Activated CD8-positive, alpha-beta T cell treated with anti-CD3 and anti-CD28 coated beads, Interleukin-2, amount 10 ng/mL, durations not matched to agents 7 days and 5 days (primary cell): ENCODE results near the gene C1orf167. TPM values are rescaled to one million over a fixed set of nuclear protein-coding genes. Genes with fewer than 3 reads are reported as not detected.
"Not testable (repeated sequence)": the region's sequence is repeated elsewhere in the genome, so short reads cannot be mapped to it uniquely, and the experiment has no call there.

Experiments
- ATAC-seq: fragments of 150-1000 bp; cut with Tn5 transposase; one replicate; pipeline ENCODE4 v1.10.0; 2021; ENCODE audit warnings: moderate library complexity
- CTCF ChIA-PET: fragments of 350-600 bp; sonication (Branson Sonifier 250); formaldehyde crosslinking; loops from one replicate; lab custom pipeline; 2021; ENCODE audit warnings: antibody characterized with exemption; lab: Charles Lee
- POLR2A ChIA-PET: fragments of 350-600 bp; sonication (Branson Sonifier 250); formaldehyde crosslinking; loops from one replicate; lab custom pipeline; 2021; ENCODE audit warnings: antibody characterized with exemption; lab: Charles Lee
- DNase-seq: peaks from one replicate; pipeline ENCODE4 v3.0.0-alpha.2; 2020
- H3K27ac Mint-ChIP-seq: one replicate; pipeline ENCODE4 v1.8.0; 2021; ENCODE audit warnings: mild to moderate bottlenecking, mixed read lengths
- H3K27me3 Mint-ChIP-seq: one replicate; pipeline ENCODE4 v1.8.0; 2021; ENCODE audit warnings: low read depth, mixed read lengths
- H3K36me3 Mint-ChIP-seq: one replicate; pipeline ENCODE4 v1.8.0; 2021; ENCODE audit warnings: low read depth, mixed read lengths
- H3K4me1 Mint-ChIP-seq: one replicate; pipeline ENCODE4 v1.8.0; 2021; ENCODE audit warnings: low read depth, mixed read lengths
- H3K4me3 Mint-ChIP-seq: one replicate; pipeline ENCODE4 v1.8.0; 2021; ENCODE audit warnings: mild to moderate bottlenecking, mixed read lengths
- H3K9me3 Mint-ChIP-seq: one replicate; pipeline ENCODE4 v1.8.0; 2022; ENCODE audit warnings: mixed read lengths; ENCODE audit not compliant: insufficient read depth
- total RNA-seq, 2 experiments: library from RNA; stranded (reverse); gene quantifications; one replicate each; pipeline ENCODE4 v1.2.3, GENCODE V29; 2021

C1orf167 gene
- total RNA-seq, 2 experiments from 2014 or later: not detected

DNA sequence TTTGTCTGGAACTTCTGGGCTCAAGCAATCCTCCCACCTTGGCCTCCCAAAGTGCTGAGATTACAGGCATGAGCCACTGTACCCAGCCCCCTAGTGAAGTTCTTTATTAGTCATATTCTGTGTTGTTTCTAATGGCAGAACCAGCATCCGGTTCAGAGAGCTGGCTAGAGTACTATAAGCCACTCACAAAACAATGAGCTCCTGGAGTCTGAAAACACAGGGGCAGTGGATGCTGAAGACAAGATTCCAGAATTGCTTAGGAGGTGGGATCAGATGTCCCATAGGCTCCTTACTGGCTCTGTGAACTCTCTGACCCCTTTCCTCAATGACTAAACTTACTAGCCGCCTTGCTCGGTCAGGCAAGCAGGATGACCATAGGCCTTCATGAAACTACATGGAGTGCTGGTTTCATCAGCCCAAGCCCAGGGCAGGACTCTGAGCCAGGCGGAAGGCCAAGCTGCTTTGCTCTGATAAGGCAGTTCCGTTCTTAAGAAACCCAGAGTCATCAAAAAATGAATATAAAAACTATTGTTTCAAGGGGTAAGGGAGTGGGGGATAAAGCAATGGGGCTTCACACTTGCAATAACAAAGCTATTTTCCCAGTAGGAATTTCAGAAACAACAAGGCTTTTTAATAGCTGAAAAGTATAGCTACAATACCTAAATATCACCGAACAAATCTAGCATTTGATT, 35.7 kb downstream of the C1orf167 start:
- DNase-seq: no peak
- ChIA-PET POLR2A (interaction anchor here (0.8 to 2.6 kb wide), 3 partner anchors 22 to 112 kb away, joined by 3 to 9 read pairs (median 5); no protein-coding TSS in a partner anchor), CTCF (interaction anchor here (1.2 kb wide), 1 partner anchor 11 kb away, joined by 3 read pairs; no protein-coding TSS in a partner anchor)
- Mint-ChIP-seq H3K4me3 (no peak overlapping the region), H3K27ac (no peak overlapping the region), H3K36me3 (peaks cover 44% of the 10 kb centered on the region), H3K27me3 (no peaks in the 10 kb centered on the region), H3K9me3 (no peaks in the 10 kb centered on the region), H3K4me1 (peaks cover 10% of the 10 kb centered on the region)
- no peak for ATAC-seq

DNA sequence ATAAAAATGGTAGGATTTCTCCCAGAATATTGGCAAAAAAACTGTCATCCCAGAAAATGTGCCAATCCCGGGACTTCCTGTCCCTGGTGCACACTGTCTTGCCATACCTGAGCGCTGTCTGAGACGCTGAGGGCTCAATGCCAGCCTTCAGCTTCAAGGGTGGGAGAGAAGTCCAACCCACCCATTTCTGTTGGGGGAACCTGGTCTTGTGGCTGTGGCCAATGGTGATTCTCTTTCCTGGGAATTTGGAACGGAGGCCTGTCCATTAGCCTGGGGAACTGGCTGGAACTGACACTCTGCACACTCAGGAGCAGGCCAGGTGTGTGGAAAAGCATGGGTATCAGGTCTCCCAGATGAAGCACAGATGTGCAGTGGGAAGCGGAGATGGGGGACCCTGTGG, 37.1 kb downstream of the C1orf167 start:
- CTCF ChIA-PET: no interaction called here
- POLR2A ChIA-PET: no interaction called here
- DNase-seq (no peak), ATAC-seq (no peak)
- no peak overlapping the region for H3K27ac Mint-ChIP-seq
- no peaks in the 10 kb centered on the region for H3K9me3 Mint-ChIP-seq
- peaks cover 23% of the 10 kb centered on the region for H3K4me1 Mint-ChIP-seq
- H3K27me3 Mint-ChIP-seq: no peaks in the 10 kb centered on the region
- H3K36me3 Mint-ChIP-seq: peaks cover 50% of the 10 kb centered on the region
- no peak overlapping the region for H3K4me3 Mint-ChIP-seq

DNA sequence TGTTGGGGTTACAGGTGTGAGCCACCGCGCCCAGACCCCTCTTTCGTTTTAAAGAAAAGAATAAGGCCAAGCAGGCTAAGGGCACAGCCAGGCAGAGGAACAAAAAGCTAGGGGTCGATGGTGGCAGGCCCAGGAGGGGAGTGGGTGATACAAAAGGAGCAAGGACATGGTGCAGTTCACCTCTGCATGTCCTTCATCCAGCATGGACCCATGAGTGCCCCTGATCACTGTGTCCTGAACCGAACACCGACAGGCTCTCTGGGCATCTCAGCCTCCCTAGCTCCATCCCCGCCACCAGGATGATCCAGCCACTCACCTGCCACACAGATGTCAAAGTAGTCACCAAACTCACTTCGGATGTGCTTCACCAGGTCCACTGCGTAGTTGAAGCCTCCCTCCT, 37.9 kb downstream of the C1orf167 start:
- Mint-ChIP-seq H3K4me3 (no peak overlapping the region), H3K27ac (no peak overlapping the region), H3K36me3 (peaks cover 43% of the 10 kb centered on the region), H3K27me3 (no peaks in the 10 kb centered on the region), H3K9me3 (no peaks in the 10 kb centered on the region), H3K4me1 (peaks cover 31% of the 10 kb centered on the region)
- DNase-seq (no peak), ATAC-seq (no peak)
- ChIA-PET POLR2A (no interaction called here), CTCF (no interaction called here)

DNA sequence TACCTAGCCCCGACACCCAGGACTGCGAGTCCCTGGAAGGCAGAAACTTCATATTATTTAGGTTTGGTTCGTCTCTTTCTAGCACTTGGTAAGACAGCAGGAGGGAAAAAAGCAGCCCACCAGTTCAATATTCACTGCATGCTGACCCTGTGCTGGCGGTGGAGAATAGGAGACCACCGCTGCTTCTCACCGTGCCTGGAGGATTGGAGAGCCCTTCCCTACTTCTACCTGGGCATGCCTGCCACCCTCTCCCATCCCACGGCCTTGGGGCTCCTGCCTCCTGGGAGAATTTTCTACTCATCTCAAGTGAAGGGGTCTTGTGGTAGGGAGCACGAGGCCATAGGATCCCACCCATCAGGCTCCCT, 38.4 kb downstream of the C1orf167 start:
- peaks cover 40% of the 10 kb centered on the region for H3K36me3 Mint-ChIP-seq
- ATAC-seq: no peak

DNA sequence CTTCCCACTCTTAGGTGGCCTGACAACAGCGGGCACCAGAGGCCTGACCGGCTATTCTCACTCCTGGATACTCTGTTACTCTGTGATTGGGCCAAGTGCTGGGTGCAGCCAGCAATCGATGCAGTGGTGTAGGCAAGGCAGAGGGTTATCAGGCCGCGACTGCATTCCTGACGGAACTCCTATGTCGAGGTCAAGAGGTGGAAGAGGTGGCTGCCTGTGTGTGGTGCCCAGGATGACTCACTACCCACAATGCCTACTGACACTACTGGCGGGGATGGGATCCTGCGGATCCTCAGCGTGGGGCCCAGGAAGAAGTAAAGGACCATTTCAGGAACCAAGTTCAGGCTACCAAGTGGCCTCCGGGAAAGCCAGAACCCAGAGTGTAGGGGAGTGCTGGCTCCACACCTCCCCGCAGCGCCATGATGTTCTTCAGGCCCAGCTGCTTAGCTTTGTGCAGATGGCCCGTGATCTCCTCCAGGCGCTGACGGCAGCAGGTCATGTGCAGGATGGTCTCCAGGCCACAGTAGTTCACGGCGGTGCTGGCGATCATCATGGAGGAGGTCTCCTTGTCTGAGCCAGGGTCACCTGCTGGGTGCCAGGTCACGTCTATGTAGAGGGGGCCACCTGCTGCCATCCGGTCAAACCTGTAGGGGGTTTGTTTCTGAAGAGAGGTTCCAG, 38.9 kb downstream of the C1orf167 start:
- DNase-seq (no peak), ATAC-seq (no peak)
- peaks cover 34% of the 10 kb centered on the region for H3K4me1 Mint-ChIP-seq
- ChIA-PET POLR2A (interaction anchor here (4.6 kb wide), 1 partner anchor 108 kb away, joined by 103 read pairs; no protein-coding TSS in a partner anchor), CTCF (no interaction called here)
- peaks cover 35% of the 10 kb centered on the region for H3K36me3 Mint-ChIP-seq
- H3K9me3 Mint-ChIP-seq: no peaks in the 10 kb centered on the region
- H3K4me3 Mint-ChIP-seq: no peak overlapping the region
- no peak overlapping the region for H3K27ac Mint-ChIP-seq
- no peaks in the 10 kb centered on the region for H3K27me3 Mint-ChIP-seq

More for the DNA sequence above, 38.4 kb downstream of the C1orf167 start:
- Mint-ChIP-seq H3K4me3 (no peak overlapping the region), H3K4me1 (peaks cover 34% of the 10 kb centered on the region), H3K27me3 (no peaks in the 10 kb centered on the region), H3K27ac (no peak overlapping the region), H3K9me3 (no peaks in the 10 kb centered on the region)
- CTCF ChIA-PET: no interaction called here
- no peak for DNase-seq
- POLR2A ChIA-PET: no interaction called here

DNA sequence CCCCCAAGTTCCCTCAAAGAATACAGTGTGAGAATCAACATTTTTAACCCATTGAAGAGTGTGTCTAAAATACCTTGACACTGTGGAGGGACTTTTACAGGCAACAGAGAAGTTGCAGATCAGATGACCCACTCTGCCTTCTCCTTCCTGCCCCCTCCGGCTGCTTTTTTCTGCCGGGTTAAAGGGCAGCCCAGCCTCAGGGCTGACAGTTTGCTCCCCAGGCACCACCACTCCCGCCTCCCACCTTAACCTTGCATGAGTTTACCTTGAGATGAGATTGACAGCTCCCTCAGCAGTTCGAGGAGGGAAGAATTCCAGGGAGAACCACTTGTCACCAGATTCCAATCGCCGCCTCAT, 40.6 kb downstream of the C1orf167 start:
- DNase-seq (peak; percentile 44), ATAC-seq (no peak)
- ChIA-PET POLR2A (interaction anchor here (0.6 to 4.6 kb wide), 3 partner anchors 106 to 178 kb away, joined by 4 to 103 read pairs (median 9); partner anchors contain the start of gene FBXO6), CTCF (interaction anchor here (0.9 to 2.1 kb wide), 4 partner anchors 35 to 139 kb away, joined by 3 to 6 read pairs (median 4); partner anchors contain the start of gene FBXO6)
- H3K27me3 Mint-ChIP-seq: no peaks in the 10 kb centered on the region
- peak overlapping the region; percentile 88 for H3K27ac Mint-ChIP-seq
- H3K4me3 Mint-ChIP-seq: peak overlapping the region; percentile 97
- peaks cover 48% of the 10 kb centered on the region for H3K4me1 Mint-ChIP-seq
- peaks cover 37% of the 10 kb centered on the region for H3K36me3 Mint-ChIP-seq
- no peaks in the 10 kb centered on the region for H3K9me3 Mint-ChIP-seq

DNA sequence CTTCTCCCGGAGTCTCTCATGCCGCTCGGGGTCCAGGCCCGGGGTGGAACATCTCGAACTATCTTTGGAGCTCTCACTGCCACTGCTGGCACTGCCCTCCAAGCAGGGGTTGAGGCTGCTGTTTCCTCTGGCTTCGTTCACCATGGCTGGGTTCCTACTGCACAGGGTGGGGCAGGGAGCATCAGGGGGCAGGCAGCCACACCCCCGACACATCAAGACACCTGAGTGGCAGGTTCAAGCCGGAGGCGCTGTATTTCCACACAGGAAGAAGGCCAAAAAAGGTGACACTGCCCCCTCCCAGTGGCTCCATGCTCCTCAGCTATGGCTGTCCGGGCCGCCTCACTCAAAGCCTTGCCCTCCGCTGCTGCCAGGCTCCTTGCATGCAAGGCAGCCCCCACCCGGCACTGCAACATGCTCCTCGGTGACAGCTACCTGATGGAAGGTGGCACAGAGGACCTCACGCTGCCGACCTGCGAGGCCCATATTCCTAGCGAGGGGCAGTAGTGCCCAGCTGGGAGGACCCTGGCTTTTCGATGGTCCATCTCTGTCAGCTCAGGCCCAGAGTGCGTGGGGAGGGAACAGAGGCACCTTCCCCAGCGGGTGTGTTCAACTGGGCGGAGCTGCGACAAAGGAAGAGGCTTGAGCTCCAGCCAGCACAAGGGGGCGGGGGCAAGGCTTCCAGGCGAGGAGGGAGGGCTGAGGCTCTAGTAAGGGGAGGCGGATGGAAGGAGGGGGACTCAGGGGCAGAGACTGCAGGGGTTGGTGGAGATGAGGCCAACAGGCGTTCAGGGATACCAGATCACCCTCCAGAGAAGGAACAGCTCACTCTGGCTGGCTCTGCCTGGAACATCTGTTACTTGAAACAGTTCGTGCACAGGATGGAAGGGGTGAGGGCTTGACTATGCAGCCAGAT, 41.2 kb downstream of the C1orf167 start:
- ATAC-seq (peak; percentile 54), DNase-seq (peak; percentile 91)
- peaks cover 38% of the 10 kb centered on the region for H3K36me3 Mint-ChIP-seq
- H3K9me3 Mint-ChIP-seq: no peaks in the 10 kb centered on the region
- no peaks in the 10 kb centered on the region for H3K27me3 Mint-ChIP-seq
- peak overlapping the region; percentile 88 for H3K27ac Mint-ChIP-seq
- ChIA-PET CTCF (interaction anchor here (0.9 to 2.1 kb wide), 5 partner anchors 18 to 139 kb away, joined by 3 to 6 read pairs (median 4); partner anchors contain the start of gene FBXO6), POLR2A (interaction anchor here (0.6 to 4.6 kb wide), 5 partner anchors 19 to 791 kb away, joined by 3 to 103 read pairs (median 4); partner anchors contain the start of gene FBXO6)
- H3K4me3 Mint-ChIP-seq: peak overlapping the region; percentile 97
- peaks cover 55% of the 10 kb centered on the region for H3K4me1 Mint-ChIP-seq

DNA sequence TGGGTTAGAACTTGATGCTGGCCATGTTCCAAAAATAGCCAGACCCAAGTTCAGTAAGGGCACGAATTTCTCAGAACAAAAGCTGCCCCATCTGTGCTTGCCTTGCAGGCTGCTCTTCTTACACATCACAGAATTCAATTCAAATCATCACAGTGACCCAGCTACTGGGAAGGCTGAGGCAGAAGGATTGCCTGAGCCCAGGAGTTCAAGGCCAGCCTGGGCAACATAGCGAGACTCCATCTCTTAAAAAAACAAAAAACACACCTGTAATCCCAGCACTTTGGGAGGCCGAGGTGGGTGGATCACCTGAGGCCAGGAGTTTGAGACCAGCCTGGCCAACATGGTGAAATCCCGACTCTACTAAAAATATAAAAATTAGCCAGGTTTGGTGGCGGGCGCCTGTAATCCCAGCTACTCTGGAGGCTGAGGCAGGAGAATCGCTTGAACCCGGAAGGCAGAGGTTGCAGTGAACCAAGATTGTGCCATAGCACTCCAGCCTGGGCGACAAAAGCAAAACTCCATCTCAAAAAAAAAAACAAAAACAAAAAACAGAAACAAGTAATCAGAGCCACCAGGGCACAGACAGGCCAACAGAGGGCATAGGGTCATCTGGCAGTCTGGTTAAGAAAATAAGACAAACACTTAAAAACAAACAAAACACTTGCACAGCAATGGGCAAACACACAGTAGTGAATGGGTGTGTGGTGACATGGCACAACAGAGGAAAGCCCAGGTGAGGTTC, 42.1 kb downstream of the C1orf167 start:
- CTCF ChIA-PET: interaction anchor here (1.0 to 2.1 kb wide), 5 partner anchors 19 to 140 kb away, joined by 3 to 6 read pairs (median 4); partner anchors contain the start of gene FBXO6

DNA sequence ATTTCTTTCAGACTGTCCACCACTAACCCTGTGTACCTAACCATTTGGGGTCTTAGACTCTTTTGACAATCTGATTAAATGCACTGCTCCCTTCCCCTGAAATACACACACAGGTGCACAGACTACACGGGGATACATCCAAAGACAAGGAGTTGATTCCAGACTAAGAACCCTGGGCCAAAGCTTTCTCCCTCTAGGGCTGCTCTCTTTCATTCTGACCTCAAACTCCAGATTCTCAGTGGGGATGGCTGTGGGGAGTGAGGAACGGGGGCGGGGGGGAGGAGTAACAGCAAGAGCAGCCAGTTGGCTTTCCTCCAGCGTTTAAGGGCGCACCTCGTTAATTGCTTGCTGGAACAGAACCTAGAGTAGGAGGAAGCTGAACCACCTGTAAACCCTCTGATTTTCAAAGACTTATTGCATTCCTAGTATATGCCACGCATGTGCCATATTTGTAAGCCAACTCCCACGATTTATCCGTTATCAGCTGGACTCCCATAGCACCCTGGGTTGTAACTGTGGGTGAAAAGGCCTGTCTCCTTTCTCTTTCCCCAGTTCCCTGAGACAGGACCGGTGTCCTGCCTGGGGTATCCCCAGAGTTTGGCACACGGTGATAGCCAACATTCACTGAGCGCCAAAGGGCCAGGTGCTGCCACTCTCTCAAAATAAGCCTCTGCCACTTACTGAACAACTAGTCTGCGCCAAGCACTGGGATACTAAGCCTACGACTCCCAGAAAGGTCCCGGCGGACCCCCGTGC, 42.9 kb downstream of the C1orf167 start:
- ChIA-PET POLR2A (interaction anchor here (0.8 to 4.6 kb wide), 2 partner anchors 17 to 104 kb away, joined by 3 to 103 read pairs; no protein-coding TSS in a partner anchor), CTCF (interaction anchor here (1.0 kb wide), 1 partner anchor 115 kb away, joined by 3 read pairs; no protein-coding TSS in a partner anchor)
- H3K4me3 Mint-ChIP-seq: peak overlapping the region; percentile 97
- peaks cover 42% of the 10 kb centered on the region for H3K36me3 Mint-ChIP-seq
- no peaks in the 10 kb centered on the region for H3K27me3 Mint-ChIP-seq
- peak; percentile 29 for DNase-seq
- no peaks in the 10 kb centered on the region for H3K9me3 Mint-ChIP-seq
- H3K27ac Mint-ChIP-seq: peak overlapping the region; percentile 95
- ATAC-seq: no peak
- peaks cover 64% of the 10 kb centered on the region for H3K4me1 Mint-ChIP-seq

More for the DNA sequence above, 42.1 kb downstream of the C1orf167 start:
- H3K4me1 Mint-ChIP-seq: peaks cover 61% of the 10 kb centered on the region
- H3K27me3 Mint-ChIP-seq, H3K9me3 Mint-ChIP-seq, ATAC-seq, DNase-seq: not testable (repeated sequence)
- H3K4me3 Mint-ChIP-seq: peak overlapping the region; percentile 97
- H3K36me3 Mint-ChIP-seq: peaks cover 41% of the 10 kb centered on the region
- POLR2A ChIA-PET: interaction anchor here (0.8 to 4.6 kb wide), 5 partner anchors 17 to 792 kb away, joined by 3 to 103 read pairs (median 3); partner anchors contain the start of gene FBXO6
- H3K27ac Mint-ChIP-seq: peak overlapping the region; percentile 88
